Fibroblast of the conjunctiva (primary cell): ENCODE results near the gene REPIN1.

Source experiments
- DNase-seq: peaks from one replicate; pipeline ENCODE4 v3.0.0-alpha.2; 2010; ENCODE audit warnings: low read depth

REPIN1 gene

DNA sequence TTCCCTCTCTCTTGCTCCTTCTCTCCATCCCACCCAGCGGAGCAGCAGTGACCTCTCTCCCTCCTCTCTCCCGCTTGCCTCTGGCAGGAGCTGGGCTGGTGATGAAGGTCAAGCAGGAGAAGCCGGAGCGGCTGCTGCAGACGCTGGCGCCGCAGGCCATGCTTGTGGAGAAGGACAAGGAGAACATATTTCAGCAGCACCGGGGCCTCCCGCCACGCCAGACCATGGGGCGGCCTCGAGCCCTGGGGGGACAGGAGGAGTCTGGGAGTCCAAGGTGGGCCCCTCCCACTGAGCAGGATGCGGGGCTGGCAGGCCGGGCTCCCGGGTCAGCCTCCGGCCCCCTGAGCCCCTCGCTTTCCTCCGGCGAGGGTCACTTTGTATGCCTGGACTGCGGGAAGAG is 27.8 kb downstream of the REPIN1 start:
- DNase-seq = no peak

DNA sequence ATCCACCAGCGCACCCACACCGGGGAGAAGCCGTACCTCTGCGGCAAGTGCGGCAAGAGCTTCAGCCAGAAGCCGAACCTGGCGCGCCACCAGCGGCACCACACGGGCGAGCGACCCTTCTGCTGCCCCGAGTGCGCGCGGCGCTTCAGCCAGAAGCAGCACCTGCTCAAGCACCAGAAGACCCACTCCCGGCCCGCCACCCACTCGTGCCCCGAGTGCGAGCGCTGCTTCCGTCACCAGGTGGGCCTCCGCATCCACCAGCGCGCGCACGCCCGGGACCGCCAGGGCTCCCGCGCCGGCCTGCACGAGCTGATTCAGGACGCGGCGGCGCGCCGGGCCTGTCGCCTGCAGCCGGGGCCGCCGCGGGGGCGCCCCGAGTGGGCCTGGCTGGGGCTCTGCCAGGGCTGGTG is 28.2 kb downstream of the REPIN1 start:
- no peak for DNase-seq

DNA sequence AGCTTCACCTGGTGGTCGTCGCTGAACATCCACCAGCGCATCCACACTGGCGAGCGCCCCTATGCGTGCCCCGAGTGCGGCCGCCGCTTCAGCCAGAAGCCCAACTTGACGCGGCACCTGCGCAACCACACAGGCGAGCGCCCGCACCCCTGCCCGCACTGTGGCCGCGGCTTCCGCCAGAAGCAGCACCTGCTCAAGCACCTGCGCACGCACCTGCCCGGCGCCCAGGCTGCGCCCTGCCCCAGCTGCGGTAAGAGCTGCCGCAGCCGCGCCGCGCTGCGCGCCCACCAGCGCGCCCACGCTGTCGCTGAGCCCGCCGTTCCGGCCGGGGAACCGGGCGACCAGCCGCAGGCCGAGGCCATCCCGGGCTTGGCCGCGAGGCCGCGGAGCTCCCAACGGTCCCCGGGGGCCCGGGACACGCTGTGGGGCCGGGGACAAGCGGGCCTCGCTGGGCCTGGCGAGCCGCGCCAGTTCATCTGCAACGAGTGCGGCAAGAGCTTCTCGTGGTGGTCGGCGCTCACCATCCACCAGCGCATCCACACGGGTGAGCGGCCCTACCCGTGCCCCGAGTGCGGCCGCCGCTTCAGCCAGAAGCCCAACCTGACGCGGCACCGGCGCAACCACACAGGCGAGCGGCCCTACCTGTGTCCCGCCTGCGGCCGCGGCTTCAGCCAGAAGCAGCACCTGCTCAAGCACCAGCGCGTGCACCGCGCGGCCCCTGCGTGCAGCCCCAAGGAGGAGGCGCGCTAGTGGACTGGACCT is 28.9 kb downstream of the REPIN1 start:
- DNase-seq = no peak

DNA sequence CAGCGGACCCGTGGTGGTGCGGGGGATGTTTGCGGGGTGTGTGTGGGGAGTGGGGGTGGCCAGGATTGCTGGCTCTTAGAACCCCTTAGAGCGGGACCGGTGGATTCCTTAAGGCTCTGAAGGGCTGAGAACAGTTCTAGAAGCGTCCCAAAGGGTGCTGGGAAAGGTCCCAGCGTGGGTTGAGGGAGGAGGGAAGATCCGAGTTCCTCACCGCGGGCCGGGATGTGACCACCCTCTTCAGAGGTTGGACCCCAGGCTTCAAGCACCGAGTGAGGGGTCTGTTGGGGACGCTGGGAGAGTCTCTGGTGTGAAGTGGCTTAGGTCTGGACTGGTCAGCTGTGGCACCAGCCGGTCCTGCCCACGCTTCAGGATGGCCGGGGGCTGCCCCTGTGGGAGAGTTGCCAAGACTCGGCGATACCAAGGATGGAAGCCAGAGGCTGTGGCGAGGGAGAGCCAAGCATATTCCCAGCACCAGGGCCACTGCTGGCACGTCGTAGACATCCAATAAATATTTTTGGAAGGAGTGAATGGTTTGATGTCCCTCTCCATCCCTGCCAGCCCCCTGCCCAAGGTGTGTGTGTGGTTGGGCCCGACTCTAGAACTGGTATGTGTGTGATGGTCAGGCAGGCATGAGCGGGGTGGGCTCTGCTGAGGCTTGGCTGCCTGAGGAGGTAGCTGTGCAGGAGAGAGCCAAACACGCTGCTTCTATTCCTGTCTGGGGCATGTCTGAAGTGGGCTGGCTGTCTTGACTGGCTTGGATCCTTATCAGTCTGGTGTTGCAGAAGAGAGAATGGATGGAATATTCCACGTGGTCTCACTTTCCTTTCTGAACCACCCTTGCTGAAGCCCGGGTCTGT is 29.7 kb downstream of the REPIN1 start:
- no peak for DNase-seq

DNA sequence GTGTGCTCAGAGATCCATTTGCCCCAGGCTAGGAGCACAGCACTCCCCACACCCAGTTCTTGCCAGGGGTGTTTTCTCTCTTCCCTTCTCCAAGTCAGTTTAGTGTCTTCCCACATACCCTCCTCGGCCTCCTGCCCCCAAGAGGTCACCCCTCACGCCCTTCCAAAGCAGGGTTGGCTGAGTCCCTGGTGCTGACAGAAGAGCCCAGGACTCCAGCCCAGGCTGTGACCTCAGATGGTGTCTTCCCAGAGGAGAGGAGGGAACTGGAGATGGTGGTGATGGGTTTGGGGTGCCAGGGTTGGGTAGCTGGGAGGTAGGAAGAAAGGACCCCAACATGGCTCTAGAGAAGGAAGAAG is 30.3 kb downstream of the REPIN1 start:
- no peak for DNase-seq

DNA sequence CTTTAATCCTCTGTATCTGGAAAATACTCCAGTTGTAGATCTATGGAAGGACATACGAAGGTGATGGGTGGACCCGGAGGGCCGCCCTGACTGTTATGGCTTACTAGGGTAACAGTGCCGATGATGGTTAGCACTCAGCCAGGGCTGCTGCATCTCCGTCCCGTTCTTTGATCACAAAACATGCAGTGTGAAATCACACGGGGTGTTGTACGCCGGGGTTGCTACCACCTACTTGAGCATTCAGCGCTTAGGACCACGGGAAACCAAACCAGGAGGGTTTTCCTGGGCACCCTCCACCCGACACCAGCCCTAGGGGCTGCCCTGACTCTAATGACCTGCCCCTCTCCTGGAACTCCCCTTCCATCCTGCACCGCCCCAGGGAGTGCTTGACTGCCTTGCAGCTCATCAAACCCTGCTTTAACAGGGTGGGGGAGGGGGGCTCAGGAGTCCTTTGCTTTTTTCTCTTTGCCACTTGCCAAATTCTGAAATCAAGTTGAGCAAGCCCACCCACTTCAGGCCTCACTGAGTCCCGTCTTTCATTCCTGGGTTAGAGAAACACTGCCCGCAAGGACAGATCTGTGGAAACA is 30.9 kb downstream of the REPIN1 start:
- no peak for DNase-seq

DNA sequence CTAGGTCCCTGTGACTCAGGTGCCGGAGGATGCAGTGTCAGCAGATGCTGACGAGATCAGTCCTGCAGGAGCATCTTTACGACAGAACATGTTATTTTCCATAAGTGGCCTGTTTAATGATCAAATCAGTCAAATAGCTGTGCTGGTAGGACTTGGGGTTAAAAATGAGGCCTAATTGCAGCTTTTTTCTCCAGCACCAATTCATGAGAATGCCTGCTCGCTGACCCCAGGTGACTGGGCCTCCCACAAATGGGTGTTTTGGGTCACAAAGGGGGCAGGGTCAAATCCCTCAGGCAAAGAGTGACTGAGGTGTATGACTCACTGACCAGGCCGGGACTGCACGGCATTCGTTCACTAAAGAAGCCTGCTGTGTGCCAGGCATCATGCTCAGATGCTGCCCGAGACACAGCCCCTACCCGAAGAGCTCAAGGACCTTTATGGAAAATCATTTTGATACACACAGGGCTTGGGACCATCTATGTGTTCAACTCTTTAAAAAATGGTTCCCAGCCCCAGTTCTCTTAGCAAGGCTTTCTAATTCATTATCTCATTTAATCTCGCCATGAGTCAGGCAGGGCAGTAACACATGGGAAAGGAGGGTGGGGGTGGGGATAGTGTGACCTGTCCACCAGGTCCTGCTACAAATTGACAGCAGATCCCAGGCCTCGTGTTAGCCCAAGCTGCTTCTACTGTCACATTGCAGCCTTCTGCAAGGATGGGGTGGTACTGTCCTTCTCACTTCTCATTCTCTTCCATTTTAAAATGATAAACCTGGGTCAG is 31.6 kb downstream of the REPIN1 start:
- DNase-seq = no peak

DNA sequence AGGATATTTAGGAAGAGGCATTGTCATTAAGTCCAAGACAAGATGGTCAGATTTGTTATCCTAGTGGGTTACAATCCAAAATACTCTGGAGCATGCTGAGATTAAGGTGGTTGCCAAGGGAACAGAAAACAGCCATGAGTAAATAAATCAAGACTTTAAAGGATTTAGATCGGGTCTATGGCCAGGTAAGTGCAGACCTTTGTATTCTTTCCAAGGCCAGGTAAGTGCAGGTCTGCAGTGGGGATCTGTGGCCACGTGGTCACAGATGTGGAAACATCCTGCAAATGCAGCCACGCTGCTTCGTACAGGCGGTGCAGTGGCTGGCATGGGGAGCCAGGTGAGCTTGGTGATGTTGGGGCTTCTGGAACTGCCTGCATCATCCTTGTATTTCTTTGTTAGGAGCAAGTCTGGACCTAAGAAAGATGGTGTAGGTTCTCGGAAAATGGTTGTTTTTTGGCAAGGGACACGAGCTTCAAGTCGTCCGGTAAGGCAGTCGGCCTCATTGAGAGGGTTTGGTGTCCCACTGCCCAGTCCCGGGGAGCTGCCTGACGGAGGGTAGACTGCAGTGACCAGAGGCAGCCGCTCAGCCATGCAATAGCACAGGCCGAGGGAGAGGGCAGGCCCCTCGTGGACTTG is 32.3 kb downstream of the REPIN1 start:
- no peak for DNase-seq

DNA sequence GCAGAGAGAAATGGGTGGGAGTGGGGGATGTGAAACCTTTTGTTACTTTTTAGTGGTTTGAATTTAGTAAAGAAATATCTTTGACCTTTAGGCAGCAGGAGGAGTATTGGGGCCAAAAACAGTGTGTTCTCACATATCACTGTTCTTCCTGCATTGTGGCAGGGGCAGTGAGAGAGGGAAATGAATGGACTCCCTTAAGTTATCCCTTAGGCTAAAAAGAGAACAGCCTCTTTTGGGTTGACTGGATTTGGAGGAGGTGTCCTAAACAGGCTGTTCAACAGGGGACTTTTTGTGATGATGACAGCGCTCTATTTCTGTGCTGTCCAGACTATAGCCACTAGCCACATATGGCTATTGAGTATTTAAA is 32.8 kb downstream of the REPIN1 start:
- DNase-seq = no peak

DNA sequence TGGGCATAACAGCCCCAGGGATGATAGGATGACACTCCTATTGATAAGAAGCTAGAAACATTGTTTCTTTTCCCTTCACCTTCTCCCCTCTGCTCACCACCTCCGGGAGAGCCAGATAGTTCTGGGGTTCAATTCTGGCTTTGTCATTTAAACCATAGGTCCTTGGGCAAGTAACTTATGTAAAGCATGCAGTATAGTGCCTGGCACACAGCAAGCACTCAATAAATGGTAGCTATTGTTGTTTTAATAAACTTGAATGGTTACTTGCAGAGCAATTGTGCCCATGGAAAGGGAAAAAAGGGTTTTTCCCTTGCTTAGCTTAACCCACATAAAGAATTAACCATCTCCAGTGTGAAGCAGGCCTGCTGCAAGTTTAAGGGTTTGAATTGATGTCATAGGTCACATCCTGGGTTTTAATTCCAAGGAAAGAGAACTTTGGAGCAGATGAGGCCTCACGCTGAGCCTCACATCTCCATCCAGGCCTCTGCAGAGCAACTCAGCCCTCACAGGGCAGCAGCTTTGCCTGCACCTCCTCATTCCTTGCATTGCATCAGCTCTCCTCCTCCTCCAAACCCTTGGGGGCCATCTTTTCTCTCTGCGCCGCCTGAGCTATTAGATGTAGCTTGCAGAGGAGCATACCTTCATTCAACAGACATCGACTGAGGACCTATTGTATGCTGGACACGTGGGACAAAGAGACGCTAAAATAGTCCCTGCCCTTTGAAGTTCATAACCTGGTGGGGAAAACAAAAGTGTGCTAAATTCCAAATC is 33.4 kb downstream of the REPIN1 start:
- DNase-seq = no peak

DNA sequence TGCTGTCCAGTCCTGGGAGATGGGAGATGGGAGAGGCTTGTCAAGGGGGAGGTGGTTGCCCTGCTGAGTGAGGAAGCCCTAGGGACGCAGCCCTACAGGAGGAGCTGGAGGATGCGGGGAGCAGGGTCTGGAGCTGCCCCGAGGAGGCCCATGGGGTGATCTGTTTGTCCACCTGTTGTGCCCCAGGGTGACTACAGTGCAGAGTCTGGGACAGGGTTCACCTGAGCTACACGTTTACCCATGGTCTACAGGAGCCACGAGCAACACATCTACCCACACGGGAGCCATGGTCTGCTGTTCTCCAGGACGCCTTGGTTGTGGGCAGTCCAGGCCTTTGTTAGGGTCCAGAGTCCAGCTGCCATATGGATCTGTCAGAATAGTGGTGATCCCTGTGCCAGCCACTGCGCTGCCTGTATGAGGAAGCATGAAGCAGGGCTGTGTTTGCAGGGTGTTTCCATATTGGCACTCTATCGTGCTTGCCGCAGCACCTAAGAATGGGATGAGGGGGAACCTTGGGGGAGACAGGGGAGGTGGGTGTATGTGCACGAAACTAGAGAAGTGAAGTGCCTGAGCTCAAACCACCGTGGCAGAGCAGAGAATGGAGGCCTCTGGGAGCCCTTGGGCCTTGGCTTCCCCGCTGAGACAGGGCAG is 34.2 kb downstream of the REPIN1 start:
- DNase-seq = no peak

DNA sequence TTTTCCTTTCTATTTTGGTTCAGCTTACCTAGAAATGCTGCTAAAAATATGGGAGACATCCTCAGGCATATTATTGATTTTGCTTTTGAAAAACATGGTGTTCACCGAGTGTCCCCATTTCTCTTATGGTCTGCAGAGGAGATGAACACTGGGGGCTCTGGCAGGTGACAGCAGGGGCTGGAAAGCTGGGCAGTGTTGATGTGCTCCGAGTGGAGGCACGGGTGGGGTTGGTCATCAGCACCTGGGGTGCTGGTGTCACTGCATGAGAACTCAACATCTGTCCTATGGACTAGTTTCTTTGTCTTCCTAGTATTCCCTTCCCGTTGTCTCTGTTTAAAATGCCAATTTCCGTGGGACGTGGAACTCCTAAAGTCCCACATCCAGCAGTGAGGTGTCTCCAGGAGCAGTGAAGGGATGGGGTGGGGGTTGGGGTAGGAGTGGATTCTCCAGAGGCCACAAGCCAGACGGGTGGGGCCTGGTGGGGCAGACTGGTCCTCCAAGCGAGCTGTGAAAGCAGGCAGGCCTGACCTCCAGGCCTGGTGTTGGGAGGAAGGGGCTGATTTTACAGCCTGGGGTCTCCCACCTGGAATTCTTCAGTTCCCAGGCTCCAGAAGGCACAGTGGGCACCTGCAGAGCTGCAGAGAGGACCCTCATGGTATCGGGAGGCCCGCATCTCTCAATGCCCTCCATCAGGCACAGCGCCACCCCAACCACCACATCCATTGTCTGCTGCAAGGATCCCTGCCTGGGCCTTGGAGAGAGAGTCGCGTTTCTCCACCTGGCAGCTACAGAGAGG is 35.0 kb downstream of the REPIN1 start:
- no peak for DNase-seq

DNA sequence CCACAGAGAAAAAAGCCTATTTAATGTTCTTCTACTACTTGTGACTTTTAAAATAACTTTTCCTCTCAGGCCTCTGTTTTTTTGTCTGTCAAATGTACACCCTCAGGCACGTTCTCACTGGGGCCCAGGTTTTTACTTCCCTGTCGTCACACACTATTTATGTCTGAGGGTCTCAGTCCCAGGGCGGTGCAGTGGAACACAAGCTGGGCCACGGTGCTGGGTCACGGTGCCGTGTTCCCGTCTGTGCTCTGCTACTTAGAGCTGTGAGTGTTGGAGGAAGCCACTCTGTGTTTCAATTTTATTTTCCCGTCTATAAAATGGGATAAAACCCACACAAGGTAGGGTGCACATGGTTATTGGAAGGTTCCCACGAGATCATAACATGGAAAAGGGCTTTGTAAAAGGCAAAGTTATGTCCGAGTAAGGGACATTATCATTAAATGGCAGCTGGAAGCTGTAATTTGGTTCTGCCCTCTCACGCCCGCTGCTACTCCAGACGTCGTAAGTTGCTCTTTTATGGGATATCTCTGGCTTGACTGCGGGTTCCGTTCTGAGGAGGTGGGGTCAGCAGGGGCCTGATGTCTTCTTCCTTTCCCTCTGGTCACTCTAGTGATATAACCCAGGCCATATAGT is 35.7 kb downstream of the REPIN1 start:
- DNase-seq = no peak

DNA sequence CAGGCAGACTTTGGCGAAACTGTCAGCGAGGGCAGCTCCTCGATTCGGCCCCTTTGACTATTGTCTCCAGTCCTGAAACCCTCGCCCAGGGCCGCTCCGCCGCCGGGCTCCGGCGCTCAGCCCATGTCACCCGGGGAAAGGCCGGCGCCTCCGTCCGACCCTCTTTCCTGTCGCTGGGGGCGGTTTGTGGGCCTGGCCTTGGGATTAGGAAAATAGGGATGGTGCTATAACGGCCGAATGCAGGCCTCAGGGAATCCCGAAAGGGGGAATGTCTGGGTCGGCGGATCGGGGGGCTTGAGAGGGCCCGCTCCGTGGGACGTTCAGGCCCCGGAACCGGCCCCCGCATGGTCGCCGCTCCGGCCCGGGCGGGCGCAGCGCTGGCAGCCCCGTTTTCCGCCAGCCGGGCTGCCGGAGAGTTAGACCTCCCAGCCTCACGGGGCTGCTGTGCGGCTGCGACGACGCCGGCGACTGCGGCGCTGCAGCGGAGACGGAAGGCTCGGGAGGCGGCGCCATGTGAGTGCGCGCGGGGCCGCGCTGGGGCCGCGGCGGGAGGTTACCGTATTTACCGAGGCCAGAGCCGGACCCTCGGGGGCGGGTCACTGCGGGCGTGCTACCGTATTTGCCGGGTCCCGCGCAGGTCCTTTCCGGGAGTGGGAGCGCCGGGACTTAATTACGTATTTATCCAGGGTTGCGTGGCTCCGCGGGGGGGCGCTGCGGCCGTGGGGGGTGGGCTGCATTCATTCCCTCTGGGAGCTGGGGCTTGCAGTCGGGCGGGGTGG is 36.4 kb downstream of the REPIN1 start:
- peak; percentile 59 for DNase-seq

DNA sequence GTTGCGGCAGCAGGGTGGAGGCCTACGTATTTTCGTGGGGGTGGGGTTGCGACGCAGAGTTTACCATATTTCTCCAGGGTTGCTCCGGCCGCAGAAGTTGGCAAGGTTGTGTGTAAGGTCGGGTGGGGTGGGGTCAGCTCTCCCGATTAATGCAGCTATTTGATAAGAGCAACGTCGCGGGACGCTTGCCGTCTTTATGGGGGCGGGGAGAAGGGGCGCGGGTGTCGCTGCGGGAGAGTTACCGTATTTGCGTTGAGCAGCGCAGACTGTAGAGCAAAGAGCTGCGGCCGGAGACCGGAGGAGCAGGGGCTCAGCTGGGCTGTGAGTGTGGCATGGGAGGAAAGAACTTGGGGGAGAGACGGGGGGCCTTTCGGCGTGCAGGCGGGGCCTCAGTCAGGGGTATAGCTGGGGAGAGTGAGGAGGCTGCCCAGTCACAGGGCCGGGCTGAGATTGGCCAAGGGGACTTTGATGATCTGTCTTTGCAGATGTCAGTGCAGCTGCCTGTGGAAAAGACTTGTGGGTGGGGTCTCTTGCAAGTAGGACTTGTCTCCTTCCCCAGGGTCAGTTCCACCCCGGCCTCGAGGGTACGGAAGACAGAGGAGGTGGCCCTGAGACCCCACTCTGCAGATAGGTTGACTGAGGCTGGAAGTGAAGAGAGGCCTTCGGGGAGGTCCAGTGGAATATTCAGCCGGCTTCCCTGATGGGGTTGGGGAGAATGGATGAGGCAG is 37.1 kb downstream of the REPIN1 start:
- DNase-seq = no peak

DNA sequence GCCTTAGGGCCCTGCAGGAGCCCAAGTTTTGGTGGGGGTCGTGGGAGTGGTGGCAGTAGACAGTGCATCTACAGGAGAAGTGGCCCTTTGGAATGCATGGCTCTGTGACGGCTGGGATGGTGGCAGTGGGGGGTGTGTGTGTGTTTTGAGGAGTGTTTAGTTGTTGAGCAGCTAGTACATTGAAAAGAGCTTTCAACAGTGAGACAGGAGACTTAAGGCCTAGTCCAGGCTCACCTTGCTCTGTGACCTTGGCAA is 37.6 kb downstream of the REPIN1 start:
- DNase-seq = no peak

DNA sequence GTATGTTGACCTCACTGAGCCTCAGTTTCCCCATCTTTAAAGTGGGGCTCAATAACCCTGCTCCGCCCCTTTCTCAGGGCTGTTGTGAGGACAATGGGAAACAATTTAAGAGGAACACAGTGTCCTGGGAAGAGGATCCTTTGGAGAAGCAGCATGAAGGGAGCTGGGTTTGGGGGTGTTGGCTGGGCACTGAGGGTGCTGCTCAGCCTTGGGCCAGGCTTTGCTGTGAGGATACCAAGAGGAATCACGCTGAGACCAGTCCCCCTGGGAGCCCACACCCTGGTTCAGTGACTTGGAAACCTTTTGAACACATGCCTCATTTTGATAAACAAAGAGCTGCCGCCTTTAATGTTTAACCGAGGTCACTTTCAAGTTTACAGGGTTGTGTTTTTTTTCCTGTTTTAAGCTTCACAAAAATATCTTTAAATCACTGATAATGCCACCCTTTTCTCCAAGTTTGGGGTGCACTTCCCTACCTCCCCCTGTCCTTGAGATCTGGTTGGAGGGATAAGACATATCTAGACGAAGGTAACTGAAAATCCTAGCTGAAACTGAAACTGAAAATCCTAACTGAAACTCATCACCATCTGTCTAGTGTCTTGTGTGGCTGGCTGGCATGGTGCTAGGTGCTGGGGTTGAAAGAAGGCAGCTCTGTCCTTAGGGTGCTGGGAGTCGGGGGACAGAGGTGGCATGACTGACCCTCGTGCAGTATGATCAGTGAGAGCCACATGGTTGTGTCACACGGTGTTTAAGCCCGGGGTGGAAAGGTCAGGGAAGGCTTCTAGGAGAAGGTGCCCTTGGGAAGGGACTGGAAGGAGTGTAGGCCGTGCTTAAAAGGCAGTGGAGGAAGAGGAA is 38.2 kb downstream of the REPIN1 start:
- DNase-seq = no peak
